HEK293T (cell line): Measurements from ENCODE around the gene FAM120A.

ENCODE experiments used
- CTCF ChIA-PET: fragments of 350-600 bp; formaldehyde crosslinking; extraction: SDS; loops from one replicate; lab custom pipeline; 2021; ENCODE audit warnings: antibody characterized with exemption, inconsistent platforms; lab: Yijun Ruan, JAX
- POLR2A ChIA-PET: fragments of 350-600 bp; formaldehyde crosslinking; extraction: SDS; loops from one replicate; lab custom pipeline; 2020; ENCODE audit warnings: antibody characterized with exemption, inconsistent platforms; lab: Yijun Ruan, JAX
- DNase-seq: peaks from one replicate; pipeline ENCODE4 v3.0.0; 2012; ENCODE audit warnings: mixed read lengths; ENCODE audit errors: extremely low spot score
- ARNT ChIP-seq: fragments of 450-650 bp; IDR thresholded peaks from 2 replicates; pipeline ENCODE4 v1.6.1; 2017; ENCODE audit warnings: mild to moderate bottlenecking
- BHLHE40 ChIP-seq: fragments of 450-650 bp; IDR thresholded peaks from 2 replicates; pipeline ENCODE4 v1.6.1; 2016; ENCODE audit warnings: mild to moderate bottlenecking, moderate library complexity, borderline replicate concordance
- CTBP1 ChIP-seq: fragments of 450-650 bp; IDR thresholded peaks from 2 replicates; pipeline ENCODE4 v1.6.1; 2016; ENCODE audit warnings: borderline replicate concordance
- ELF4 ChIP-seq: fragments of 450-650 bp; IDR thresholded peaks from 2 replicates; pipeline ENCODE4 v1.6.1; 2017; ENCODE audit warnings: antibody characterized with exemption
- FOXA1 ChIP-seq: fragments of 450-650 bp; IDR thresholded peaks from 2 replicates; pipeline ENCODE4 v1.6.1; 2016; ENCODE audit warnings: mild to moderate bottlenecking
- FOXK2 ChIP-seq: fragments of 450-650 bp; IDR thresholded peaks from 2 replicates; pipeline ENCODE4 v1.6.1; 2016; ENCODE audit warnings: mild to moderate bottlenecking
- FOXM1 ChIP-seq: fragments of 450-650 bp; IDR thresholded peaks from 2 replicates; pipeline ENCODE4 v1.6.1; 2017; ENCODE audit warnings: mild to moderate bottlenecking, borderline replicate concordance
- HDGF ChIP-seq: fragments of 450-650 bp; IDR thresholded peaks from 2 replicates; pipeline ENCODE4 v1.6.1; 2017; ENCODE audit warnings: antibody characterized with exemption, borderline replicate concordance
- L3MBTL2 ChIP-seq: fragments of 450-650 bp; conservative IDR thresholded peaks from 2 replicates; pipeline ENCODE4 v1.6.1; 2016; ENCODE audit warnings: mild to moderate bottlenecking
- LEF1 ChIP-seq: fragments of 450-650 bp; IDR thresholded peaks from 2 replicates; pipeline ENCODE4 v1.6.1; 2017; ENCODE audit warnings: mild to moderate bottlenecking, borderline replicate concordance
- NFRKB ChIP-seq: fragments of 450-650 bp; IDR thresholded peaks from 2 replicates; pipeline ENCODE4 v1.6.1; 2016; ENCODE audit warnings: mild to moderate bottlenecking, moderate library complexity
- PKNOX1 ChIP-seq: fragments of 450-650 bp; IDR thresholded peaks from 2 replicates; pipeline ENCODE4 v1.6.1; 2016
- SP1 ChIP-seq: fragments of 450-650 bp; IDR thresholded peaks from 2 replicates; pipeline ENCODE4 v1.6.1; 2017
- SUZ12 ChIP-seq: fragments of 450-650 bp; IDR thresholded peaks from 2 replicates; pipeline ENCODE4 v1.6.1; 2016; ENCODE audit warnings: mild to moderate bottlenecking
- TARDBP ChIP-seq: fragments of 450-650 bp; IDR thresholded peaks from 2 replicates; pipeline ENCODE4 v1.6.1; 2016
- ZNF384 ChIP-seq: fragments of 450-650 bp; IDR thresholded peaks from 2 replicates; pipeline ENCODE4 v1.6.1; 2016

The FAM120A gene

GRCh38 chr9:93419023-93419422 is 32.5 kb upstream of the FAM120A start:
- ChIA-PET CTCF (no interaction called here), POLR2A (no interaction called here)
- TF ChIP-seq PKNOX1 (no peak), L3MBTL2 (no peak), FOXM1 (no peak), NFRKB (no peak)
- DNase-seq, result no peak

- TF ChIP-seq CTBP1, result no peak
- TF ChIP-seq PKNOX1, result no peak
- no peak for TF ChIP-seq ELF4
- TF ChIP-seq FOXA1, result no peak
- TF ChIP-seq L3MBTL2, result no peak
- no peak for TF ChIP-seq SUZ12
- TF ChIP-seq BHLHE40, result no peak
- TF ChIP-seq ZNF384, result no peak
- no peak for TF ChIP-seq FOXK2
- no peak for TF ChIP-seq NFRKB
- TF ChIP-seq FOXM1, result no peak
- no peak for TF ChIP-seq SP1
- TF ChIP-seq ARNT, result no peak
- no peak for TF ChIP-seq TARDBP
- no peak for TF ChIP-seq LEF1
- DNase-seq, result no peak
- CTCF ChIA-PET, result interaction anchor here (0.6 kb wide), 1 partner anchor 374 kb away, joined by 5 read pairs; no protein-coding TSS in a partner anchor
- POLR2A ChIA-PET, result no interaction called here
Observed at GRCh38 chr9:93422977-93423616, 28.4 kb upstream of the FAM120A start.

GRCh38 chr9:93427655-93428379 is 23.7 kb upstream of the FAM120A start:
- no peak for DNase-seq
- POLR2A ChIA-PET, result no interaction called here
- no peak for TF ChIP-seq LEF1
- no peak for TF ChIP-seq FOXM1
- no peak for TF ChIP-seq ZNF384
- CTCF ChIA-PET, result no interaction called here

GRCh38 chr9:93431539-93432105 is 19.9 kb upstream of the FAM120A start:
- ChIA-PET POLR2A (no interaction called here), CTCF (no interaction called here)
- no peak for DNase-seq
- TF ChIP-seq TARDBP, result no peak

- DNase-seq, result no peak
- ChIA-PET CTCF (no interaction called here), POLR2A (no interaction called here)
- no peak for TF ChIP-seq ZNF384
- TF ChIP-seq SUZ12, result no peak
- TF ChIP-seq L3MBTL2, result no peak
- TF ChIP-seq PKNOX1, result no peak
- no peak for TF ChIP-seq BHLHE40
- TF ChIP-seq CTBP1, result no peak
- no peak for TF ChIP-seq LEF1
Observed at GRCh38 chr9:93432964-93433363, 18.5 kb upstream of the FAM120A start.

- no peak for TF ChIP-seq BHLHE40
- no peak for TF ChIP-seq TARDBP
- TF ChIP-seq PKNOX1, result no peak
- no peak for TF ChIP-seq FOXA1
- no peak for TF ChIP-seq FOXM1
- no peak for TF ChIP-seq CTBP1
- no peak for TF ChIP-seq L3MBTL2
- no peak for TF ChIP-seq SP1
- TF ChIP-seq HDGF, result no peak
- no peak for TF ChIP-seq FOXK2
- no peak for TF ChIP-seq ZNF384
- no peak for TF ChIP-seq LEF1
- TF ChIP-seq SUZ12, result no peak
- TF ChIP-seq ELF4, result no peak
- no peak for TF ChIP-seq NFRKB
- no peak for TF ChIP-seq ARNT
- no peak for DNase-seq
- CTCF ChIA-PET, result interaction anchor here (0.7 kb wide), 1 partner anchor 1290 kb away, joined by 3 read pairs; no protein-coding TSS in a partner anchor
- POLR2A ChIA-PET, result no interaction called here
Observed at GRCh38 chr9:93434056-93434455, 17.4 kb upstream of the FAM120A start.
